ENCODE data around the gene CHRNB1. TPM values are rescaled to one million over a fixed set of nuclear protein-coding genes. Genes with fewer than 3 reads are reported as not detected.

Gene CHRNB1
- total and polyA plus RNA-seq, 2 experiments from 2014 or later, result 11.1 to 11.2 TPM

- TF ChIP-seq REST (IDR thresholded peaks at IDR 0.05; ENCODE audit: unreplicated experiment) (no peak), EZH2 (IDR thresholded peaks at IDR 0.05; ENCODE audit: low read depth, unreplicated experiment) (no peak), POLR2AphosphoS5 (IDR thresholded peaks at IDR 0.05; ENCODE audit: low read depth) (no peak), STAT1 (IDR thresholded peaks at IDR 0.05; ENCODE audit: unreplicated experiment) (no peak)
Observed at GRCh38 chr17:7408863-7409262, 36.0 kb upstream of the CHRNB1 start (continued).

- DNase-seq (ENCODE audit: low spot score) (no peak), ATAC-seq (no peak)
- Histone ChIP-seq H4K20me1 (replicated peaks; ENCODE audit: insufficient read depth) (no peaks in the 10 kb centered on the region; the same call in 1 of the 2 replicates), H3F3A (replicated peaks; ENCODE audit: low read depth) (peaks cover 13% of the 10 kb centered on the region), H3K79me2 (replicated peaks; ENCODE audit: insufficient read depth) (peaks cover 8% of the 10 kb centered on the region; the same call in 1 of the 2 replicates), H3K4me2 (no peak overlapping the region), H2AFZ (no peak overlapping the region), H3K36me3 (ENCODE audit: insufficient read depth) (no peaks in the 10 kb centered on the region; the same call in 1 of the 2 replicates), H3K9me2 (ENCODE audit: insufficient read depth) (no peaks in the 10 kb centered on the region), H3K4me3 (no peak overlapping the region), H3K27me3 (ENCODE audit: insufficient read depth) (no peaks in the 10 kb centered on the region), H3K4me1 (ENCODE audit: insufficient read depth) (peaks cover 22% of the 10 kb centered on the region), H3K27ac (ENCODE audit: low read depth) (no peak overlapping the region)
- Mint-ChIP-seq H3K27ac (no peak overlapping the region), H3K27me3 (ENCODE audit: insufficient read depth, low read depth, poor library complexity) (peaks cover 13% of the 10 kb centered on the region), H3K4me3 (no peak overlapping the region; the same call in 2 of the 3 replicates), H3K4me1 (peaks cover 36% of the 10 kb centered on the region), H3K9me3 (no peaks in the 10 kb centered on the region), H3K36me3 (ENCODE audit: low read depth) (peaks cover 21% of the 10 kb centered on the region)
- TF ChIP-seq POLR2AphosphoS5 (IDR thresholded peaks at IDR 0.05; ENCODE audit: low read depth) (no peak), CTCF (conservative IDR thresholded peaks at IDR 0.05; ENCODE audit: low read depth in 2 of 2) (no peak), EZH2phosphoT487 (IDR thresholded peaks at IDR 0.05; ENCODE audit: unreplicated experiment) (no peak), JUNB (IDR thresholded peaks at IDR 0.05; ENCODE audit: unreplicated experiment) (no peak), ZNF114 (CRISPR knock-in tag; IDR thresholded peaks at IDR 0.05) (no peak), ZNF462 (CRISPR knock-in tag; IDR thresholded peaks at IDR 0.05) (no peak), NANOG (IDR thresholded peaks at IDR 0.05; ENCODE audit: borderline replicate concordance) (no peak), EZH2 (IDR thresholded peaks at IDR 0.05; ENCODE audit: low read depth, unreplicated experiment) (no peak), ZNF331 (CRISPR knock-in tag; IDR thresholded peaks at IDR 0.05; ENCODE audit: low read depth) (no peak), STAT1 (IDR thresholded peaks at IDR 0.05; ENCODE audit: unreplicated experiment) (no peak), CREB1 (CRISPR knock-in tag; IDR thresholded peaks at IDR 0.05; ENCODE audit: low read depth) (no peak)
- TF ChIP-seq, protein P1, sequence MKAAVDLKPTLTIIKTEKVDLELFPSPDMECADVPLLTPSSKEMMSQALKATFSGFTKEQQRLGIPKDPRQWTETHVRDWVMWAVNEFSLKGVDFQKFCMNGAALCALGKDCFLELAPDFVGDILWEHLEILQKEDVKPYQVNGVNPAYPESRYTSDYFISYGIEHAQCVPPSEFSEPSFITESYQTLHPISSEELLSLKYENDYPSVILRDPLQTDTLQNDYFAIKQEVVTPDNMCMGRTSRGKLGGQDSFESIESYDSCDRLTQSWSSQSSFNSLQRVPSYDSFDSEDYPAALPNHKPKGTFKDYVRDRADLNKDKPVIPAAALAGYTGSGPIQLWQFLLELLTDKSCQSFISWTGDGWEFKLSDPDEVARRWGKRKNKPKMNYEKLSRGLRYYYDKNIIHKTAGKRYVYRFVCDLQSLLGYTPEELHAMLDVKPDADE (IDR thresholded peaks at IDR 0.05), result no peak
Observed at GRCh38 chr17:7409716-7410115, 35.1 kb upstream of the CHRNB1 start.

All from GM23338 (cell line).